HG02623 (cell line): ENCODE data around the gene ANKH.
A peak's percentile ranks its signal among the peaks of the same experiment; 100 is the strongest.
"Not testable (repeated sequence)": the region's sequence is repeated elsewhere in the genome, so short reads cannot be mapped to it uniquely, and the experiment has no call there.

Experiments used
- ATAC-seq: cut with Tn5 transposase; IDR thresholded peaks from one replicate; pipeline ENCODE4 v1.9.1; 2021; ENCODE audit warnings: moderate library complexity; ENCODE audit not compliant: unreplicated experiment

ANKH gene

DNA sequence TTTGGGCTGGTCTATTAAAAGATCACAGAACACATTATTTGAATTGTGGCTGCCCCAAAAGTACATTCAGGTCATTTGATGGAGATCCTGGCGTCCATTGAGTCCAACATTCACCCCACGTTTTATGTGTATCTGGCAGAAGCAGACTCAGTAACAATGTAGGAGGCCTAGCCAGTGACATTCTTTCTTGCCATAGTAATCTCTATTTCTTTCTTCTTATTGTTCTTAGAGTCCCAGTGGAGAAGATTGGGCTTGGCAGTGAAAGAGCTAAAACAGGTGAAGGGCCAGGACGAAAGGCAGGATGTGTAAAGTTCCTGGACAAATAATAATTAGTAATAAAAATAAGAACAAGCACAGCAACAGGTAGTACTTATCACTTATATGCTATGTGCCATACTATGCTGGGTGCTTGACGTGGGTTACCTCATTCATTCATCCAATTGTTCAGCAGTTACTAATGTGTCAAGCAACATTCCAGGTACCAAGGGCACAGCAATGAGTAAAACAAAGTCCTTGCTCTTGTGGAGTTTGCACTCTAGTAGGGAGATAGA lies 12.6 kb upstream of the ANKH start:
- no peak for ATAC-seq

DNA sequence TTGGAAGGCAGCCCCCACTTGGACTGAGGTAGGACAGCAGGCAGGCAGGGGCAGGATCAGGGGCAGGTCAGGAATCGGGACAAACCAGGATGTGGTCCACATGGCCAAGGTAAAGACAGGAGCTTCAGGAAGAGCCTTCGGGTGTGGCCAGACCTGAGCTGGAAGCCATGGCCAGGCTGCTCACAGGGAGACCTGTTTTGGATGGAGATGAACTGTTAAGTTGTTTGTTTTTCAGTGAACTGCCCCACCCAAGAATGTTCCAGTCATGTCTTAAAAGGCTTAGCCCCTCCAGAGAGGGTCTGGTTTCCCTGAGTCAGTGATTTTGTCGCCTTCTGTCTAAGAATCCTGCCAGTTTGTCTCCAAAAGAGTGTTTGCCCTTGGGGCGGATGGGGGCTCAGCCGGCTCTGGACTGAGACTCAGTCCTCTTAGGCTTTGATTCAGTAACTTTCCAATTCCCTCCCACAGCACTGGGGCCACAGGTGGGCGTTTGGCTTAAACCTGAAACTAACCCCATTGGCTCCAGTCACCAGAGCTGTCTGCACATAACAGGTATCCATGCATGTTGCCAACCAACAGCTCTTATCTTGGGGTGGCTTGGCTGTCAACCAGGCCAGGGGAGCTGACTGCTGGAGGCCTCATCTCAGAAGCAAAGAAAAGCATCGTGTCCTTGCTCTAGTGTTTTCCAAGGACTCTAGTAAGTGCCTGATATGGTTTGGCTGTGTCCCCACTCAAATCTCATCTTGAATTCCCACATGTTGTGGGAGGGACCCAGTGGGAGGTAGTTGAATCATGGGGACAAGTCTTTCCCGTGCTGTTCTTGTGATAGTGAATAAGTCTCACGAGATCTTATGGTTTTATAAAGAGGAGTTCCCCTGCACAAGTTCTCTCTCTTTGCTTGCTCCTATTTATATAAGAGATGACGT lies 11.3 kb upstream of the ANKH start:
- no peak for ATAC-seq

DNA sequence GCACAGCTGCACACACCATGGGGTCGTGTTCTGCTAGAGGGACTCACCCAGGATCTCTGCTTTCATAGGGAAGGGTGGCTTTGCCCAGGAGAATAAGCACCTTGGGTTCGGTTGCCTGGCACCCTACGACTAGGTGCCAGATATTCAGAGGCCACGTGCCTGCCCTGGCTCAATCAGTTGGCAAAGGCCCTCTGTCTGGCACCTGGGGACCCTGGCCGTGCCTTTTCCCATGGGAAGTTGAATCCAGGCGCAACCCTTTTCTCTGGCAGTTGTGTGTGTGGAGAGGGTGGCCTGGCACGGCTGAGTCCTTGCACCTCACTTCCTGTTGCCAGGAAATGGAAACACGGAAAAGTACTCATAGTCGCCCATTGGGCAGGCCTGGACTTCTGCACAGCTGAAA lies 10.2 kb upstream of the ANKH start:
- ATAC-seq = no peak

DNA sequence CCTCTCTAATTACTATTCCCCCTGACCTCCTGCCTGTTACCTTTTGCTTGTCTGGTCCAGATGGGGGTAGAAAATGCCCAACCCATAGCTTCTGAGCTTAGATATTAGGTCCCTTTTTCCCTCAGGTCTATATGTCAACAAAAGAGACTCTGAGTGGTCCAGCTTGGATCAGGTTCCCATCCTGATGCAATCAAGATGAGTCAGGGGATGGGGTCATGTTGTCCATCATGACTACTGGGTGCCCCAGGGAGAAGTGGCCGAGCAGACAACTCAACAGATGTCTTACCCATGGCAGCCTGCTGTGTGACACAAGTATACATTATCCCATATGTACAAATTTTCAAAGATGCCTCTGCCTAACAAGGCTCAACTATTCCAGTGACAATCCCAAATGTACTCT lies 9.1 kb upstream of the ANKH start:
- no peak for ATAC-seq

DNA sequence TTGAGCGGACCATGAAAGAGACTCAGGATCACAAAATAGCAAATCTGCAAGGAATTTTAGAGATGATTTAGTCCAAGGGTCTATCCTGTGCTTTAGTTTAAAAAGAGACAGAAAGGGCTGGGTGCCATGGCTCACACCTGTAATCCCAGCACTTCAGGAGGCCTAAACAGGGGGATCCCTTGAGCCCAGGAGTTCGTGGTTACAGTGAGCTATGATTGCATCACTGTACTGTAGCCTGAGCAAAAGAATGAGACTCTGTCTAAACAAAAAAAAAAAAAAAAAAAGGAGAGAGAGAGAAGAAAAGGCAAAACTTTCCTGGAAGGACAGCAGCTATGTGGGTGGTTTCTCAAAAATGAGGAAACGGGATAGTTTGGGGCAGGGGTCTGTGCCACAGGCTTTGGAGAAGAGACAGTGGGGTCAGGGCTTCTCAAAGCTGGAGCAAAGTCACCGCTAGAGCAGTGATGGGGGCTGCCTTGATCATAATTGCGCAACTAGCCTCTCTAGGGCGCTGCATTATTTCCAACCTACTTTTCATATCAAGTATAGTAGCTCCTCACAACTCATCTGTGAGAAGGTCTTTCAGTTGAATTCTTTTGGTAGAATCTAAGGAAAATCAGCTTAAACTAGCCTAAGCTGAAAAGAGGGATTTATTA lies 8.5 kb upstream of the ANKH start:
- ATAC-seq = no peak

GRCh38 chr5:14879393-14879792 lies 7.8 kb upstream of the ANKH start:
- no peak for ATAC-seq

GRCh38 chr5:14878192-14878591 lies 6.6 kb upstream of the ANKH start:
- not testable (repeated sequence) for ATAC-seq

DNA sequence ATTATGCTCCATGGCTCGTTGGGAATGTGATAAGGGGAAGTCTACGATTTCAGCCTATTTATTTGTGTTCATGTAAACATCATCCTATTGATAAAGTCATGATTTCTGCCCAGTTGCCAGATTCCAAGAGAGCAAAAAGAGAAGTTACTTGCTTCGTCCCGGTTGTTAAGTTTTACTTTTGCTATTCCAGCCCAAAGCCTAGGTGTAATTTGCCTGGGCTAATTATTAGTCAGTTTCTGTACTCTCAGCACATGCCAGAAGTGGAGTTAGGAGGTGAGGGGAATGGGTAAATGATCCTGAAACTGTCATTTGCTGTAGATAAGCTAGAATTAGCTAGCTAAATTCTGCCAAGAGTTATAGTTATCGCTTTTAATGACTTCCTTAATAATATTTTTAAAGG lies 4.5 kb upstream of the ANKH start:
- ATAC-seq = no peak

GRCh38 chr5:14873790-14874189 lies 2.2 kb upstream of the ANKH start:
- ATAC-seq = no peak

DNA sequence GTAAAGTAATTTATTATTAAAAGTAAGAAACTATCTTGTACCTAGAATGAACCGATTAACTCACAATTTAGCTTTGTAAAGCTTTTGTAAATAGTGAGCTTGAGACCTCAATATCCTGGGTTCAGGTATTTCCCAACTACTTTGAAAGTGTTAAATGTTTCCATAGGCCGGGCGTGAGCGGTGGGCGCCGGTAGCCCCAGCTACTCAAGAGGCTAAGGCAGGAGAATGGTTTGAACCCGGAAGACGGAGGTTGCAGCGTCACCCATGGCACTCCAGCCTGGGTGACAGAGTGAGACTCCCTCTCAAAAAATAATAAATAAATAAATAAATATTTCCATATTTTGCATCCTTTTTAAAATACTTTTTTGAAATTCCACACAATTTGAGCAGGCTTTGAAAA lies 1.5 kb upstream of the ANKH start:
- no peak for ATAC-seq

GRCh38 chr5:14872070-14872989 lies 752 bp upstream of the ANKH start:
- peak; percentile 37 for ATAC-seq

- ATAC-seq = no peak
These were observed 1.0 kb downstream of the ANKH start for GRCh38 chr5:14870337-14871213.

GRCh38 chr5:14869668-14870164 lies 1.9 kb downstream of the ANKH start:
- no peak for ATAC-seq

DNA sequence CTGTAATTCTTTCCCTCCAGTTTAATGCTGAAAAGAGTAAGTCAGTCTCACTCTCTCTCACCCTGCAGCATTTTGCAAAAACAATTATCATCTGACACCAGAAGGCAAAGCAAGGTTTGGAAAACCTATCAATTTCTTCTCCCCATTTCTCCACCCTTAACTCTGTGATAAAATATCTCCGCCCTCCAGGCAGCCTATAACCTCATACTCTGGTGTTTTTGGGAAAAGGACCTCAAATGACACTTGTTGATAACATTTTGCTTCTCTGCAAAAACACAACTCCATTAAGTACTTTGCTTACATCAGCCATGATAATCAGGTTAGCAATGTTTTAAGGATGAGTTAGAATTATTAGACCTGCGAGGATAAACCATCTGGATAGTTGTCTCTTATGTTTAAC lies 2.3 kb downstream of the ANKH start:
- no peak for ATAC-seq

DNA sequence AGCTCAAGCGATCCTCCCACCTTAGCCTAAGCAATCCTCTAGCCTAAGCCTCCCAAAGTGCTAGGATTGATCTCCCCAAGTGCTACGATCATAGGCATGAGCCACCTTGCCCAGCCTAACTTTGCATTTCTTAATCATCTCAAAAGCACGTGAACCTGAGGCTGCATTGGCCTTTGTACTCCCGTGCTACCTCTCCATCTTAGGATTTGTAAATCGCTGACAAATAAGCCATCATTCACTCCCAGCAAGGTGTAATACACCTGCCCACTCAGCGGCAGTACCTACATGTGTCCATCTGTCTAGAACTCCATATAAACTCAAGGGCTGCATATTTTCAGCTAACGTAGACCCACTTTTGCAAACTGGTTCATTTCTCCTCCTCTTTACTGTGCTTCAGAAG lies 2.8 kb downstream of the ANKH start:
- ATAC-seq = no peak

- ATAC-seq = no peak
These were observed 7.3 kb downstream of the ANKH start for GRCh38 chr5:14864181-14864812.

- no peak for ATAC-seq
These were observed 8.5 kb downstream of the ANKH start for GRCh38 chr5:14863105-14863504.

DNA sequence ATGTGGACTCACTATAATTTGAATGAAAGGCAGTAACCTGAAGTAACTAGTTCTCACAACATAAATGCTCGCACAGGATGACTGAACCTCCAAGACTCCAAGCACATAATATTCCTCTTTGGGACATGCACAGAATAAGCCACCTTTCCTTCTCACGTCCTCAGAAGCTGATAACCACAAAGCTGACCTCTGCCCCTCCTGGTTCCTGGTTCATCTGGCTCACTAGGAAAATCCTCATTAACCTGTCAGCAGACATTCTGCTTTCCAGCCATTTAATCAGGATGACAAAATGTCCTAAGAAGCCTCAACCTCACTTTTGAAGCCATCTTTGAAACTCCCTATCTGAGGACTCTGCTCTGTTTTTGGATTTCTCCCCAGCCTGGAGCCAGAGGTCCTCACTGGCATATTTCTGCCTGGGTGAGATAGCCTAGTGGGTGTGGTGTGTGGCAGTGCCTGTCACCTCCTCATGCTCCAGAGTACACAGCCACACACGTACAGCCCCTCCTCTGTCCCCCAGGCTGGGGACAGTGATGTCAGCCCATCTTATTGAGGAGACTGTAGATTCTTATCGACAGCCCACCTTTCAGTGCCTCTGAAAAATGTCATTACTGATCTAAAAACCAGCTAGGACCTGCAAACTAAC lies 10.3 kb downstream of the ANKH start:
- no peak for ATAC-seq

DNA sequence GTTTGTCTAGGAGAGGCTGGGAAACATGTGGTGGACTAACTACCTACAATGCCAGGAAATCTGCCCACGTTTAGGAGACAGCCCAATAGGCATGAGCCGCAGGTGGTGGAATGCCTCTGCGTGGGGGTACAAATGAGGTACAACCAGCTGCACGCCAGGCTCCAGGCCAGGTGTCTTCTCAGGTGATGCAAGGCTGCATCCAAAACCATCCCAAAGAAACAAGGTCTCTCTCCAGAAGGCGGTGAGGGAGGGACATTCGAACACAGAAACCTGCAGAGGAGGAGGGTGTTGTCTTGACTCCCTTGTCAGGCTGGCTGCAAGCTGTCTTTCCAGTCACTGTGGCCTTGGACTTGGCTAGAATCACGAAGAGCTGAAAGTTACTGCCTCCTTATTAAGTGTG lies 11.6 kb downstream of the ANKH start:
- no peak for ATAC-seq
